Measurements from ENCODE around the gene CLASP1. TPM values are rescaled to one million over a fixed set of nuclear protein-coding genes. Genes with fewer than 3 reads are reported as not detected.

CLASP1 gene
- total and polyA plus RNA-seq, 2 experiments from 2014 or later: 16.6 to 56.3 TPM

DNA sequence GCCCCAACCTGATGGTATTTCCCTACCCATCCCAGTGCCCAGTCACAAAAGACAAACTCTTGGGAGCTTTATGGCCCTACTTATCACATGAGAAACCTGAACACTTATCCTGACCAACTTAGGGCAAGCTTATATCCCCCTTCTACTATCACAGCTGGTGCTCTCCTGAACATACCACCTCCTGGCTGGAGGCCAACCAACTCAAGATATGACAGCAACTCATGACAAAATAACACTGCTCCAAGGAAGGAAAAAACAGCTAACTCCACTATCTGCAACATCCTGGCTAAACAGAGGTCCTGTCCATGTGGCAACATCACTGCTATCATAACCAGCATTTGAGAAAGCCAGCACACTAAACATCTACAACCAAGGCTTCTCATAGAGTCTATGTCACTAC, 20.9 kb upstream of the CLASP1 start (continued):
- TF ChIP-seq, protein P1, sequence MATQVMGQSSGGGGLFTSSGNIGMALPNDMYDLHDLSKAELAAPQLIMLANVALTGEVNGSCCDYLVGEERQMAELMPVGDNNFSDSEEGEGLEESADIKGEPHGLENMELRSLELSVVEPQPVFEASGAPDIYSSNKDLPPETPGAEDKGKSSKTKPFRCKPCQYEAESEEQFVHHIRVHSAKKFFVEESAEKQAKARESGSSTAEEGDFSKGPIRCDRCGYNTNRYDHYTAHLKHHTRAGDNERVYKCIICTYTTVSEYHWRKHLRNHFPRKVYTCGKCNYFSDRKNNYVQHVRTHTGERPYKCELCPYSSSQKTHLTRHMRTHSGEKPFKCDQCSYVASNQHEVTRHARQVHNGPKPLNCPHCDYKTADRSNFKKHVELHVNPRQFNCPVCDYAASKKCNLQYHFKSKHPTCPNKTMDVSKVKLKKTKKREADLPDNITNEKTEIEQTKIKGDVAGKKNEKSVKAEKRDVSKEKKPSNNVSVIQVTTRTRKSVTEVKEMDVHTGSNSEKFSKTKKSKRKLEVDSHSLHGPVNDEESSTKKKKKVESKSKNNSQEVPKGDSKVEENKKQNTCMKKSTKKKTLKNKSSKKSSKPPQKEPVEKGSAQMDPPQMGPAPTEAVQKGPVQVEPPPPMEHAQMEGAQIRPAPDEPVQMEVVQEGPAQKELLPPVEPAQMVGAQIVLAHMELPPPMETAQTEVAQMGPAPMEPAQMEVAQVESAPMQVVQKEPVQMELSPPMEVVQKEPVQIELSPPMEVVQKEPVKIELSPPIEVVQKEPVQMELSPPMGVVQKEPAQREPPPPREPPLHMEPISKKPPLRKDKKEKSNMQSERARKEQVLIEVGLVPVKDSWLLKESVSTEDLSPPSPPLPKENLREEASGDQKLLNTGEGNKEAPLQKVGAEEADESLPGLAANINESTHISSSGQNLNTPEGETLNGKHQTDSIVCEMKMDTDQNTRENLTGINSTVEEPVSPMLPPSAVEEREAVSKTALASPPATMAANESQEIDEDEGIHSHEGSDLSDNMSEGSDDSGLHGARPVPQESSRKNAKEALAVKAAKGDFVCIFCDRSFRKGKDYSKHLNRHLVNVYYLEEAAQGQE (IDR thresholded peaks at IDR 0.05; ENCODE audit: unreplicated experiment): no peak
- no peak for TF ChIP-seq ZNF331 (CRISPR knock-in tag; IDR thresholded peaks at IDR 0.05; ENCODE audit: low read depth)

DNA sequence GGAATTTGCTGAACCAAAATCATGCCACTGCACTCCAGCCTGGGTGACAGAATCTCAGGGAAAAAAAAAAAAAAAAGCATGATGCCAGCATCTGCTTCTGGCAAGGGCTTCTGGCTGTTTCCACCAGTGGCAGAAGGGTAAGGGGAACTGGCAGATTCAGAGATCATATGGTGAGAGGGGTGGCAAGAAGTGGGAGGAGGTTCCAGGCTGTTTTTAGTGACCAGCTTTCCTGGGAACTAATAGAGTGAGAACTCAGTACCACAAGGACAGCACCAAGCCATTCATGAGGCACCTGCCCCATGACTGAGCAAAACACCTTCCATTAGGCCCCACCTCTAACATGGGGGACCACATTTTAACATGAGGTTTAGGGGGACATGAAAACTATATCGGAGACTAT, 18.4 kb upstream of the CLASP1 start:
- H3K4me1 ChIP-seq (ENCODE audit: insufficient read depth): peaks cover 5% of the 10 kb centered on the region; the same call in 1 of the 2 replicates
- H3K27ac ChIP-seq (ENCODE audit: low read depth): no peak overlapping the region
- ATAC-seq (no peak), DNase-seq (ENCODE audit: low spot score) (no peak)
- no peaks in the 10 kb centered on the region for H3K79me2 ChIP-seq (replicated peaks; ENCODE audit: insufficient read depth)
- TF ChIP-seq, protein P1 (IDR thresholded peaks at IDR 0.05; ENCODE audit: unreplicated experiment): no peak
- TF ChIP-seq, protein P2, sequence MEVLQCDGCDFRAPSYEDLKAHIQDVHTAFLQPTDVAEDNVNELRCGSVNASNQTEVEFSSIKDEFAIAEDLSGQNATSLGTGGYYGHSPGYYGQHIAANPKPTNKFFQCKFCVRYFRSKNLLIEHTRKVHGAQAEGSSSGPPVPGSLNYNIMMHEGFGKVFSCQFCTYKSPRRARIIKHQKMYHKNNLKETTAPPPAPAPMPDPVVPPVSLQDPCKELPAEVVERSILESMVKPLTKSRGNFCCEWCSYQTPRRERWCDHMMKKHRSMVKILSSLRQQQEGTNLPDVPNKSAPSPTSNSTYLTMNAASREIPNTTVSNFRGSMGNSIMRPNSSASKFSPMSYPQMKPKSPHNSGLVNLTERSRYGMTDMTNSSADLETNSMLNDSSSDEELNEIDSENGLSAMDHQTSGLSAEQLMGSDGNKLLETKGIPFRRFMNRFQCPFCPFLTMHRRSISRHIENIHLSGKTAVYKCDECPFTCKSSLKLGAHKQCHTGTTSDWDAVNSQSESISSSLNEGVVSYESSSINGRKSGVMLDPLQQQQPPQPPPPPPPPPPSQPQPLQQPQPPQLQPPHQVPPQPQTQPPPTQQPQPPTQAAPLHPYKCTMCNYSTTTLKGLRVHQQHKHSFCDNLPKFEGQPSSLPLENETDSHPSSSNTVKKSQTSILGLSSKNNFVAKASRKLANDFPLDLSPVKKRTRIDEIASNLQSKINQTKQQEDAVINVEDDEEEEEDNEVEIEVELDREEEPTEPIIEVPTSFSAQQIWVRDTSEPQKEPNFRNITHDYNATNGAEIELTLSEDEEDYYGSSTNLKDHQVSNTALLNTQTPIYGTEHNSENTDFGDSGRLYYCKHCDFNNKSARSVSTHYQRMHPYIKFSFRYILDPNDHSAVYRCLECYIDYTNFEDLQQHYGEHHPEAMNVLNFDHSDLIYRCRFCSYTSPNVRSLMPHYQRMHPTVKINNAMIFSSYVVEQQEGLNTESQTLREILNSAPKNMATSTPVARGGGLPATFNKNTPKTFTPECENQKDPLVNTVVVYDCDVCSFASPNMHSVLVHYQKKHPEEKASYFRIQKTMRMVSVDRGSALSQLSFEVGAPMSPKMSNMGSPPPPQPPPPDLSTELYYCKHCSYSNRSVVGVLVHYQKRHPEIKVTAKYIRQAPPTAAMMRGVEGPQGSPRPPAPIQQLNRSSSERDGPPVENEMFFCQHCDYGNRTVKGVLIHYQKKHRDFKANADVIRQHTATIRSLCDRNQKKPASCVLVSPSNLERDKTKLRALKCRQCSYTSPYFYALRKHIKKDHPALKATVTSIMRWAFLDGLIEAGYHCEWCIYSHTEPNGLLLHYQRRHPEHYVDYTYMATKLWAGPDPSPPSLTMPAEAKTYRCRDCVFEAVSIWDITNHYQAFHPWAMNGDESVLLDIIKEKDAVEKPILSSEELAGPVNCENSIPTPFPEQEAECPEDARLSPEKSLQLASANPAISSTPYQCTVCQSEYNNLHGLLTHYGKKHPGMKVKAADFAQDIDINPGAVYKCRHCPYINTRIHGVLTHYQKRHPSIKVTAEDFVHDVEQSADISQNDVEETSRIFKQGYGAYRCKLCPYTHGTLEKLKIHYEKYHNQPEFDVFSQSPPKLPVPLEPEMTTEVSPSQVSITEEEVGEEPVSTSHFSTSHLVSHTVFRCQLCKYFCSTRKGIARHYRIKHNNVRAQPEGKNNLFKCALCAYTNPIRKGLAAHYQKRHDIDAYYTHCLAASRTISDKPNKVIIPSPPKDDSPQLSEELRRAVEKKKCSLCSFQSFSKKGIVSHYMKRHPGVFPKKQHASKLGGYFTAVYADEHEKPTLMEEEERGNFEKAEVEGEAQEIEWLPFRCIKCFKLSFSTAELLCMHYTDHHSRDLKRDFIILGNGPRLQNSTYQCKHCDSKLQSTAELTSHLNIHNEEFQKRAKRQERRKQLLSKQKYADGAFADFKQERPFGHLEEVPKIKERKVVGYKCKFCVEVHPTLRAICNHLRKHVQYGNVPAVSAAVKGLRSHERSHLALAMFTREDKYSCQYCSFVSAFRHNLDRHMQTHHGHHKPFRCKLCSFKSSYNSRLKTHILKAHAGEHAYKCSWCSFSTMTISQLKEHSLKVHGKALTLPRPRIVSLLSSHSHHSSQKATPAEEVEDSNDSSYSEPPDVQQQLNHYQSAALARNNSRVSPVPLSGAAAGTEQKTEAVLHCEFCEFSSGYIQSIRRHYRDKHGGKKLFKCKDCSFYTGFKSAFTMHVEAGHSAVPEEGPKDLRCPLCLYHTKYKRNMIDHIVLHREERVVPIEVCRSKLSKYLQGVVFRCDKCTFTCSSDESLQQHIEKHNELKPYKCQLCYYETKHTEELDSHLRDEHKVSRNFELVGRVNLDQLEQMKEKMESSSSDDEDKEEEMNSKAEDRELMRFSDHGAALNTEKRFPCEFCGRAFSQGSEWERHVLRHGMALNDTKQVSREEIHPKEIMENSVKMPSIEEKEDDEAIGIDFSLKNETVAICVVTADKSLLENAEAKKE (CRISPR knock-in tag; IDR thresholded peaks at IDR 0.05): no peak
- no peak for TF ChIP-seq NANOG (IDR thresholded peaks at IDR 0.05; ENCODE audit: borderline replicate concordance)
- TF ChIP-seq EZH2 (IDR thresholded peaks at IDR 0.05; ENCODE audit: low read depth, unreplicated experiment): no peak
- no peak for TF ChIP-seq STAT1 (IDR thresholded peaks at IDR 0.05; ENCODE audit: unreplicated experiment)
- TF ChIP-seq ZNF114 (CRISPR knock-in tag; IDR thresholded peaks at IDR 0.05): no peak
- no peak for TF ChIP-seq EZH2phosphoT487 (IDR thresholded peaks at IDR 0.05; ENCODE audit: unreplicated experiment)
- no peak for TF ChIP-seq ZNF331 (CRISPR knock-in tag; IDR thresholded peaks at IDR 0.05; ENCODE audit: low read depth)
- no peak for TF ChIP-seq POLR2AphosphoS5 (IDR thresholded peaks at IDR 0.05; ENCODE audit: low read depth)
- H3K27me3 ChIP-seq (ENCODE audit: insufficient read depth): no peaks in the 10 kb centered on the region
- Mint-ChIP-seq H3K27me3 (ENCODE audit: insufficient read depth, low read depth, poor library complexity) (peaks cover 7% of the 10 kb centered on the region), H3K9me3 (peaks cover 40% of the 10 kb centered on the region), H3K4me1 (peaks cover 12% of the 10 kb centered on the region; the same call in 2 of the 3 replicates), H3K36me3 (ENCODE audit: low read depth) (peaks cover 27% of the 10 kb centered on the region), H3K4me3 (no peak overlapping the region), H3K27ac (no peak overlapping the region)
- H3F3A ChIP-seq (replicated peaks; ENCODE audit: low read depth): no peaks in the 10 kb centered on the region
- H4K20me1 ChIP-seq (replicated peaks; ENCODE audit: insufficient read depth): no peaks in the 10 kb centered on the region
- H3K9me2 ChIP-seq (ENCODE audit: insufficient read depth): no peaks in the 10 kb centered on the region
- H3K36me3 ChIP-seq (ENCODE audit: insufficient read depth): no peaks in the 10 kb centered on the region
- H3K4me3 ChIP-seq: no peak overlapping the region
- H2AFZ ChIP-seq: no peak overlapping the region
- H3K4me2 ChIP-seq: no peak overlapping the region
